IMR-90 (cell line): ENCODE data around the gene CALCOCO1. TPM values are rescaled to one million over a fixed set of nuclear protein-coding genes. Genes with fewer than 3 reads are reported as not detected.

Experiments used
- ATAC-seq: fragments of 200-7000 bp; cut with Tn5 transposase; 2 replicates; pipeline ENCODE4 v1.9.1; 2020; ENCODE audit warnings: low read depth, mild to moderate bottlenecking, moderate library complexity
- BruUV-seq: library from RNA; stranded (reverse); fragments of 400-500 nt; replicated peaks from 2 replicates; lab custom pipeline; 2021; lab: Mats Ljungman, UMichigan
- CTCF ChIA-PET: fragments of 300-600 bp; formaldehyde crosslinking; extraction: SDS; loops from one replicate; lab custom pipeline; 2021; ENCODE audit warnings: antibody characterized with exemption; lab: Yijun Ruan, JAX
- POLR2A ChIA-PET: fragments of 300-600 bp; sonication (Branson Sonifier 250); formaldehyde crosslinking; loops from one replicate; lab custom pipeline; 2022; ENCODE audit warnings: antibody characterized with exemption; ENCODE audit not compliant: unreplicated experiment; lab: Charles Lee
- DNase-seq: peaks from one replicate; pipeline ENCODE4 v3.0.0; 2013
- H2AFZ ChIP-seq: replicated peaks from 2 replicates; pipeline ENCODE3; 2013; ENCODE audit warnings: low read length, mild to moderate bottlenecking; ENCODE audit not compliant: poor library complexity
- H2AK5ac ChIP-seq: 2 replicates; pipeline ENCODE4 v1.6.1; 2013; ENCODE audit warnings: low read depth, low read length, inconsistent platforms
- H2AK9ac ChIP-seq: replicated peaks from 2 replicates; pipeline ENCODE3; 2013; ENCODE audit warnings: mild to moderate bottlenecking, low read depth, low read length, moderate library complexity; ENCODE audit not compliant: poor library complexity
- H2BK120ac ChIP-seq: 2 replicates; pipeline ENCODE4 v1.6.1; 2013; ENCODE audit warnings: low read depth, low read length, inconsistent platforms
- H2BK15ac ChIP-seq: 3 replicates; pipeline ENCODE4 v1.6.1; 2013; ENCODE audit warnings: low read depth, low read length, inconsistent platforms
- H2BK20ac ChIP-seq: 2 replicates; pipeline ENCODE4 v1.6.1; 2013; ENCODE audit warnings: low read depth, mild to moderate bottlenecking, inconsistent platforms, low read length, moderate library complexity
- H2BK5ac ChIP-seq: 2 replicates; pipeline ENCODE4 v1.6.1; 2013; ENCODE audit warnings: mild to moderate bottlenecking, low read depth, low read length, inconsistent platforms; ENCODE audit not compliant: poor library complexity, severe bottlenecking
- H3K14ac ChIP-seq: replicated peaks from 2 replicates; pipeline ENCODE4 v1.6.1; 2013; ENCODE audit warnings: low read depth, low read length, inconsistent platforms
- H3K18ac ChIP-seq: 2 replicates; pipeline ENCODE4 v1.6.1; 2013; ENCODE audit warnings: low read depth, low read length, control low read depth
- H3K23ac ChIP-seq: 2 replicates; pipeline ENCODE4 v1.6.1; 2013; ENCODE audit warnings: low read depth, low read length, inconsistent platforms
- H3K27ac ChIP-seq: 2 replicates; pipeline ENCODE4 v1.5.1; 2013; ENCODE audit warnings: mild to moderate bottlenecking, control low read depth, low read length; ENCODE audit not compliant: insufficient read depth
- H3K27me3 ChIP-seq: 2 replicates; pipeline ENCODE4 v1.6.1; 2013; ENCODE audit warnings: low read length; ENCODE audit not compliant: control insufficient read depth, insufficient read depth
- H3K36me3 ChIP-seq: 2 replicates; pipeline ENCODE4 v1.6.1; 2013; ENCODE audit warnings: low read length, mixed read lengths; ENCODE audit not compliant: control insufficient read depth, insufficient read depth
- H3K4ac ChIP-seq: 2 replicates; pipeline ENCODE4 v1.6.1; 2013; ENCODE audit warnings: low read depth, low read length, inconsistent platforms
- H3K4me1 ChIP-seq: 2 replicates; pipeline ENCODE4 v1.6.1; 2013; ENCODE audit warnings: low read length, mixed read lengths; ENCODE audit not compliant: control insufficient read depth, insufficient read depth
- H3K4me2 ChIP-seq: 2 replicates; pipeline ENCODE4 v1.6.1; 2013; ENCODE audit warnings: low read depth, mild to moderate bottlenecking, control low read depth, low read length, moderate library complexity
- H3K4me3 ChIP-seq: 2 replicates; pipeline ENCODE4 v1.5.1; 2013; ENCODE audit warnings: low read depth, mild to moderate bottlenecking, control low read depth, low read length, moderate library complexity; ENCODE audit not compliant: insufficient read depth
- H3K56ac ChIP-seq: 2 replicates; pipeline ENCODE4 v1.6.1; 2013; ENCODE audit warnings: low read length, inconsistent platforms; ENCODE audit not compliant: insufficient read depth; ENCODE audit errors: extremely low read depth
- H3K79me1 ChIP-seq, 2 experiments: 2 replicates each; pipeline ENCODE4 v1.6.1; 2013; ENCODE audit warnings: low read length in 2 of 2, inconsistent platforms in 1 of 2, low read depth in 1 of 2
- H3K9ac ChIP-seq: 2 replicates; pipeline ENCODE4 v1.6.1; 2013; ENCODE audit warnings: low read depth, low read length, control low read depth
- H3K9me1 ChIP-seq: 2 replicates; pipeline ENCODE4 v1.6.1; 2013; ENCODE audit warnings: low read length, inconsistent platforms; ENCODE audit not compliant: insufficient read depth
- H3K9me3 ChIP-seq: 2 replicates; pipeline ENCODE4 v1.6.1; 2013; ENCODE audit warnings: low read length; ENCODE audit not compliant: control insufficient read depth, insufficient read depth
- H4K20me1 ChIP-seq: 2 replicates; pipeline ENCODE4 v1.6.1; 2013; ENCODE audit warnings: low read length, inconsistent platforms; ENCODE audit not compliant: insufficient read depth
- H4K5ac ChIP-seq: 2 replicates; pipeline ENCODE4 v1.6.1; 2013; ENCODE audit warnings: mild to moderate bottlenecking, low read depth, low read length, control low read depth
- H4K8ac ChIP-seq, 2 experiments: 2 replicates each; pipeline ENCODE4 v1.6.1; 2013; ENCODE audit warnings: low read depth in 2 of 2, low read length in 2 of 2, control low read depth in 1 of 2, inconsistent platforms in 1 of 2
- H4K91ac ChIP-seq: 2 replicates; pipeline ENCODE4 v1.6.1; 2013; ENCODE audit warnings: low read depth, low read length, inconsistent platforms; ENCODE audit not compliant: insufficient read depth
- CEBPB ChIP-seq: IDR thresholded peaks from 2 replicates; pipeline ENCODE4 v1.6.1; 2012; ENCODE audit warnings: low read depth, low read length, improper control_type of control experiment
- CHD1 ChIP-seq: IDR thresholded peaks from 2 replicates; pipeline ENCODE4 v1.6.1; 2012; ENCODE audit warnings: low read depth, low read length, improper control_type of control experiment
- CTCF ChIP-seq: conservative IDR thresholded peaks from 2 replicates; pipeline ENCODE4 v1.5.1; 2012; ENCODE audit warnings: mild to moderate bottlenecking, low read depth, low read length, improper control_type of control experiment
- FOS ChIP-seq: fragments of 150-350 bp; IDR thresholded peaks from 2 replicates; pipeline ENCODE4 v1.6.1; 2016; ENCODE audit warnings: low read depth, low read length
- MAZ ChIP-seq: IDR thresholded peaks from 2 replicates; pipeline ENCODE4 v1.6.1; 2012; ENCODE audit warnings: low read depth, mild to moderate bottlenecking, low read length, improper control_type of control experiment, moderate library complexity, borderline replicate concordance
- POLR2A ChIP-seq: IDR thresholded peaks from 2 replicates; pipeline ENCODE4 v1.6.1; 2012; ENCODE audit warnings: mild to moderate bottlenecking, low read depth, low read length
- RAD21 ChIP-seq: IDR thresholded peaks from 2 replicates; pipeline ENCODE4 v1.6.1; 2012; ENCODE audit warnings: low read length, improper control_type of control experiment
- SMC3 ChIP-seq: fragments of 150-350 bp; IDR thresholded peaks from 2 replicates; pipeline ENCODE4 v1.6.1; 2016; ENCODE audit warnings: low read depth, mild to moderate bottlenecking, antibody characterized with exemption, low read length, moderate library complexity
- USF2 ChIP-seq: fragments of 150-350 bp; IDR thresholded peaks from 2 replicates; pipeline ENCODE4 v1.6.1; 2017; ENCODE audit warnings: mild to moderate bottlenecking, antibody characterized with exemption, low read length, low read depth
- WGBS, 2 experiments: methylation state at CpG; one replicate each; pipeline versions ENCODE4 v1.1.5 to v1.1.7; 2013; ENCODE audit warnings: missing lambda C conversion rate in 2 of 2; ENCODE audit not compliant: insufficient read length in 1 of 2; ENCODE audit errors: extremely low coverage in 2 of 2; 5-methylcytosine and 5-hydroxymethylcytosine counted together
- dilution Hi-C: fragments of 300-500 bp; cut with HindIII; formaldehyde crosslinking; loops from one replicate; pipeline ENCODE4 v1.14.3; 2018; ENCODE audit warnings: low sequenced_read_pairs; ENCODE audit not compliant: unreplicated experiment
- in situ Hi-C: fragments of 300-500 bp; cut with MboI; formaldehyde crosslinking; loops from 3 replicates; pipeline ENCODE4 v1.14.3; 2019; ENCODE audit warnings: low sequenced_read_pairs, inconsistent platforms, mixed read lengths
- intact Hi-C: fragments of 100-400 bp; cut with micrococcal nuclease; formaldehyde crosslinking; loops from 2 replicates; pipeline ENCODE4 v1.10.0; 2022
- polyA plus RNA-seq, 3 experiments: library from polyadenylated mRNA; depleted of rRNA; stranded (reverse); fragments of >200 nt; gene quantifications; 2 replicates each; pipeline ENCODE4 v1.2.3, GENCODE V29; 2012; ENCODE audit warnings: low replicate concordance in 1 of 3
- total RNA-seq: library from RNA; depleted of rRNA; stranded (reverse); fragments of >200 nt; gene quantifications from 2 replicates; pipeline ENCODE4 v1.2.3, GENCODE V29; 2012
- TF ChIP-seq, protein P1 (sequence below): fragments of 150-350 bp; IDR thresholded peaks from 2 replicates; pipeline ENCODE4 v1.6.1; 2016; ENCODE audit warnings: low read depth, mild to moderate bottlenecking, low read length, moderate library complexity, borderline replicate concordance

CALCOCO1 gene
- total and polyA plus RNA-seq, 2 of the 4 experiments (the other 2 are of a cell fraction), result 156 to 169 TPM

- Histone ChIP-seq H3K14ac (no peak overlapping the region), H3K18ac (no peak overlapping the region), H3K27me3 (peaks cover 66% of the 10 kb centered on the region), H3K23ac (no peak overlapping the region), H3K4ac (no peak overlapping the region), H3K9ac (no peak overlapping the region), H4K5ac (no peak overlapping the region), H3K4me3 (no peak overlapping the region), H2BK5ac (no peak overlapping the region), H2AK9ac (peak overlapping the region; percentile 17), H4K91ac (no peak overlapping the region), H4K8ac (no peak overlapping the region), H2BK120ac (no peak overlapping the region), H3K27ac (no peak overlapping the region), H3K4me2 (no peak overlapping the region), H3K9me1 (no peaks in the 10 kb centered on the region; the same call in 1 of the 2 replicates), H3K9me3 (0 out of 2 replicates have a peak, but pooled peaks cover 2% of the 10 kb centered on the region), H3K56ac (no peak overlapping the region), H2BK15ac (no peak overlapping the region), H2AFZ (peak overlapping the region; percentile 83), H4K20me1 (no peaks in the 10 kb centered on the region), H3K4me1 (no peaks in the 10 kb centered on the region), H3K36me3 (no peaks in the 10 kb centered on the region), H2BK20ac (no peak overlapping the region), H2AK5ac (no peak overlapping the region), H3K79me1 (no peaks in the 10 kb centered on the region)
- intact Hi-C loops, result loop anchor here (1.0 kb wide), 1 partner anchor 42 kb away; no protein-coding TSS in a partner anchor
- in situ Hi-C loops, result loop anchor here (5.0 to 10.0 kb wide), 2 partner anchors 41 to 199 kb away; no protein-coding TSS in a partner anchor
- DNase-seq, result peak; percentile 48
- BruUV-seq, result no TSS peak
- TF ChIP-seq SMC3 (peak; percentile 78), POLR2A (no peak), FOS (no peak), CEBPB (no peak), MAZ (peak; percentile 25; the same call in 1 of the 2 replicates), CHD1 (no peak), USF2 (no peak), RAD21 (peak; percentile 74), CTCF (peak; percentile 88)
- TF ChIP-seq, protein P1, sequence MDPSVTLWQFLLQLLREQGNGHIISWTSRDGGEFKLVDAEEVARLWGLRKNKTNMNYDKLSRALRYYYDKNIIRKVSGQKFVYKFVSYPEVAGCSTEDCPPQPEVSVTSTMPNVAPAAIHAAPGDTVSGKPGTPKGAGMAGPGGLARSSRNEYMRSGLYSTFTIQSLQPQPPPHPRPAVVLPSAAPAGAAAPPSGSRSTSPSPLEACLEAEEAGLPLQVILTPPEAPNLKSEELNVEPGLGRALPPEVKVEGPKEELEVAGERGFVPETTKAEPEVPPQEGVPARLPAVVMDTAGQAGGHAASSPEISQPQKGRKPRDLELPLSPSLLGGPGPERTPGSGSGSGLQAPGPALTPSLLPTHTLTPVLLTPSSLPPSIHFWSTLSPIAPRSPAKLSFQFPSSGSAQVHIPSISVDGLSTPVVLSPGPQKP, result no peak
- peak; percentile 74 for ATAC-seq
- ChIA-PET CTCF (interaction anchor here (0.6 to 5.3 kb wide), 13 partner anchors 9 to 242 kb away, joined by 3 to 48 read pairs (median 5); partner anchors contain the start of genes CALCOCO1, CISTR and HOXC10), POLR2A (no interaction called here)
- WGBS, 2 experiments, result no CpG with 5 or more reads among the region's 16 CpGs
- dilution Hi-C loops, result no loop called here
Observed at GRCh38 chr12:53743266-53744129, 16.2 kb upstream of the CALCOCO1 start.
